Fibroblast of lung (primary cell): ENCODE data around the gene SYTL5.

ENCODE experiments used
- EZH2 ChIP-seq: IDR thresholded peaks from 2 replicates; pipeline ENCODE4 v1.5.1; 2012; ENCODE audit warnings: low read length, control low read depth, mild to moderate bottlenecking; ENCODE audit errors: missing control alignments
- TF ChIP-seq, protein P1 (sequence below), 2 donors: IDR thresholded peaks in 1 of 2; conservative IDR thresholded peaks in 1 of 2; 1 replicate in 1 of 2; 2 replicates in 1 of 2; pipeline ENCODE4 v1.5.1; 2011 to 2012; ENCODE audit warnings: low read length in 2 of 2, control low read depth in 1 of 2, inconsistent platforms in 1 of 2, low read depth in 1 of 2, mild to moderate bottlenecking in 1 of 2

- TF ChIP-seq, protein P1, sequence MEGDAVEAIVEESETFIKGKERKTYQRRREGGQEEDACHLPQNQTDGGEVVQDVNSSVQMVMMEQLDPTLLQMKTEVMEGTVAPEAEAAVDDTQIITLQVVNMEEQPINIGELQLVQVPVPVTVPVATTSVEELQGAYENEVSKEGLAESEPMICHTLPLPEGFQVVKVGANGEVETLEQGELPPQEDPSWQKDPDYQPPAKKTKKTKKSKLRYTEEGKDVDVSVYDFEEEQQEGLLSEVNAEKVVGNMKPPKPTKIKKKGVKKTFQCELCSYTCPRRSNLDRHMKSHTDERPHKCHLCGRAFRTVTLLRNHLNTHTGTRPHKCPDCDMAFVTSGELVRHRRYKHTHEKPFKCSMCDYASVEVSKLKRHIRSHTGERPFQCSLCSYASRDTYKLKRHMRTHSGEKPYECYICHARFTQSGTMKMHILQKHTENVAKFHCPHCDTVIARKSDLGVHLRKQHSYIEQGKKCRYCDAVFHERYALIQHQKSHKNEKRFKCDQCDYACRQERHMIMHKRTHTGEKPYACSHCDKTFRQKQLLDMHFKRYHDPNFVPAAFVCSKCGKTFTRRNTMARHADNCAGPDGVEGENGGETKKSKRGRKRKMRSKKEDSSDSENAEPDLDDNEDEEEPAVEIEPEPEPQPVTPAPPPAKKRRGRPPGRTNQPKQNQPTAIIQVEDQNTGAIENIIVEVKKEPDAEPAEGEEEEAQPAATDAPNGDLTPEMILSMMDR (conservative IDR thresholded peaks at IDR 0.05 in 1 of 2, IDR thresholded peaks at IDR 0.05 in 1 of 2; ENCODE audit: low read depth in 1 of 2, low read length in 2 of 2), result no peak
- TF ChIP-seq EZH2, result no peak
Measured at GRCh38 chrX:38006778-38007177, 425 bp downstream of the SYTL5 start.
